ENCODE measurements around the gene SH3GLB1. TPM values are rescaled to one million over a fixed set of nuclear protein-coding genes. Genes with fewer than 3 reads are reported as not detected.

Gene SH3GLB1
- polyA plus RNA-seq, 1 donor from 2014 or later, result 67.3 TPM

DNA sequence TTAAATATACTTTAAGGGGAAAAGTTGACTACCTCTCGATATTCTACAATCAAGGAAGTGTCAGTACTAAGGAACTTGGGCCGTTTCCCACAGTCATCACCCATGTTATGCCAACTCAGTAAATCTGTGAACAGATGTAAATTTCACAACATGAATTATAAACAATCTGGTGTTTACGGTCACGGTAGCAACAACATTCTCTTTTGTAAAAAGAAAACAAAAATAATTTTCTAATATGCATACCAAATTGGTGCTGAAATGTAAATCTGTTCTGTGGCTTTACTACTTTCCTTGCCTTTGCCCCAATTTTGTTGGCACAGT, 1.2 kb downstream of the SH3GLB1 start:
- Histone ChIP-seq H3K79me2 (replicated peaks; ENCODE audit: insufficient read depth, low read length) (peaks cover 54% of the 10 kb centered on the region), H3K4me3 (ENCODE audit: low read length) (peak overlapping the region; percentile 83), H3F3A (ENCODE audit: insufficient read depth, low read length, poor library complexity, severe bottlenecking) (no peaks in the 10 kb centered on the region), H3K27me3 (ENCODE audit: insufficient read depth, low read depth, low read length) (no peaks in the 10 kb centered on the region), H3K27ac (ENCODE audit: low read length) (peak overlapping the region; percentile 91), H4K20me1 (ENCODE audit: insufficient read depth) (no peaks in the 10 kb centered on the region), H3K9me3 (ENCODE audit: low read length) (no peaks in the 10 kb centered on the region), H3K9me2 (ENCODE audit: insufficient read depth, low read length) (no peaks in the 10 kb centered on the region), H3K9ac (ENCODE audit: low read length) (peak overlapping the region; percentile 91), H2AFZ (ENCODE audit: low read depth, low read length) (no peak overlapping the region), H3K36me3 (ENCODE audit: insufficient read depth, low read length) (no peaks in the 10 kb centered on the region), H3K4me2 (ENCODE audit: low read length) (peak overlapping the region; percentile 95)
- TF ChIP-seq MXI1 (conservative IDR thresholded peaks at IDR 0.05; ENCODE audit: poor library complexity, severe bottlenecking), result no peak
- TF ChIP-seq SMC3 (conservative IDR thresholded peaks at IDR 0.05; ENCODE audit: poor library complexity), result no peak
- TF ChIP-seq TAF1 (IDR thresholded peaks at IDR 0.05; ENCODE audit: low read depth), result no peak
- TF ChIP-seq POLR2AphosphoS5 (IDR thresholded peaks at IDR 0.05), result no peak
- TF ChIP-seq EP300 (conservative IDR thresholded peaks at IDR 0.05; ENCODE audit: poor library complexity, severe bottlenecking), result no peak
- TF ChIP-seq RAD21 (conservative IDR thresholded peaks at IDR 0.05), result no peak
- TF ChIP-seq, protein P1, sequence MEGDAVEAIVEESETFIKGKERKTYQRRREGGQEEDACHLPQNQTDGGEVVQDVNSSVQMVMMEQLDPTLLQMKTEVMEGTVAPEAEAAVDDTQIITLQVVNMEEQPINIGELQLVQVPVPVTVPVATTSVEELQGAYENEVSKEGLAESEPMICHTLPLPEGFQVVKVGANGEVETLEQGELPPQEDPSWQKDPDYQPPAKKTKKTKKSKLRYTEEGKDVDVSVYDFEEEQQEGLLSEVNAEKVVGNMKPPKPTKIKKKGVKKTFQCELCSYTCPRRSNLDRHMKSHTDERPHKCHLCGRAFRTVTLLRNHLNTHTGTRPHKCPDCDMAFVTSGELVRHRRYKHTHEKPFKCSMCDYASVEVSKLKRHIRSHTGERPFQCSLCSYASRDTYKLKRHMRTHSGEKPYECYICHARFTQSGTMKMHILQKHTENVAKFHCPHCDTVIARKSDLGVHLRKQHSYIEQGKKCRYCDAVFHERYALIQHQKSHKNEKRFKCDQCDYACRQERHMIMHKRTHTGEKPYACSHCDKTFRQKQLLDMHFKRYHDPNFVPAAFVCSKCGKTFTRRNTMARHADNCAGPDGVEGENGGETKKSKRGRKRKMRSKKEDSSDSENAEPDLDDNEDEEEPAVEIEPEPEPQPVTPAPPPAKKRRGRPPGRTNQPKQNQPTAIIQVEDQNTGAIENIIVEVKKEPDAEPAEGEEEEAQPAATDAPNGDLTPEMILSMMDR (IDR thresholded peaks at IDR 0.05; ENCODE audit: poor library complexity, severe bottlenecking), result no peak
- TF ChIP-seq EZH2 (IDR thresholded peaks at IDR 0.05; ENCODE audit: borderline replicate concordance, insufficient read depth, low read length, poor library complexity, severe bottlenecking), result no peak
- TF ChIP-seq, protein P2, sequence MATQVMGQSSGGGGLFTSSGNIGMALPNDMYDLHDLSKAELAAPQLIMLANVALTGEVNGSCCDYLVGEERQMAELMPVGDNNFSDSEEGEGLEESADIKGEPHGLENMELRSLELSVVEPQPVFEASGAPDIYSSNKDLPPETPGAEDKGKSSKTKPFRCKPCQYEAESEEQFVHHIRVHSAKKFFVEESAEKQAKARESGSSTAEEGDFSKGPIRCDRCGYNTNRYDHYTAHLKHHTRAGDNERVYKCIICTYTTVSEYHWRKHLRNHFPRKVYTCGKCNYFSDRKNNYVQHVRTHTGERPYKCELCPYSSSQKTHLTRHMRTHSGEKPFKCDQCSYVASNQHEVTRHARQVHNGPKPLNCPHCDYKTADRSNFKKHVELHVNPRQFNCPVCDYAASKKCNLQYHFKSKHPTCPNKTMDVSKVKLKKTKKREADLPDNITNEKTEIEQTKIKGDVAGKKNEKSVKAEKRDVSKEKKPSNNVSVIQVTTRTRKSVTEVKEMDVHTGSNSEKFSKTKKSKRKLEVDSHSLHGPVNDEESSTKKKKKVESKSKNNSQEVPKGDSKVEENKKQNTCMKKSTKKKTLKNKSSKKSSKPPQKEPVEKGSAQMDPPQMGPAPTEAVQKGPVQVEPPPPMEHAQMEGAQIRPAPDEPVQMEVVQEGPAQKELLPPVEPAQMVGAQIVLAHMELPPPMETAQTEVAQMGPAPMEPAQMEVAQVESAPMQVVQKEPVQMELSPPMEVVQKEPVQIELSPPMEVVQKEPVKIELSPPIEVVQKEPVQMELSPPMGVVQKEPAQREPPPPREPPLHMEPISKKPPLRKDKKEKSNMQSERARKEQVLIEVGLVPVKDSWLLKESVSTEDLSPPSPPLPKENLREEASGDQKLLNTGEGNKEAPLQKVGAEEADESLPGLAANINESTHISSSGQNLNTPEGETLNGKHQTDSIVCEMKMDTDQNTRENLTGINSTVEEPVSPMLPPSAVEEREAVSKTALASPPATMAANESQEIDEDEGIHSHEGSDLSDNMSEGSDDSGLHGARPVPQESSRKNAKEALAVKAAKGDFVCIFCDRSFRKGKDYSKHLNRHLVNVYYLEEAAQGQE (IDR thresholded peaks at IDR 0.05; ENCODE audit: borderline replicate concordance), result no peak

DNA sequence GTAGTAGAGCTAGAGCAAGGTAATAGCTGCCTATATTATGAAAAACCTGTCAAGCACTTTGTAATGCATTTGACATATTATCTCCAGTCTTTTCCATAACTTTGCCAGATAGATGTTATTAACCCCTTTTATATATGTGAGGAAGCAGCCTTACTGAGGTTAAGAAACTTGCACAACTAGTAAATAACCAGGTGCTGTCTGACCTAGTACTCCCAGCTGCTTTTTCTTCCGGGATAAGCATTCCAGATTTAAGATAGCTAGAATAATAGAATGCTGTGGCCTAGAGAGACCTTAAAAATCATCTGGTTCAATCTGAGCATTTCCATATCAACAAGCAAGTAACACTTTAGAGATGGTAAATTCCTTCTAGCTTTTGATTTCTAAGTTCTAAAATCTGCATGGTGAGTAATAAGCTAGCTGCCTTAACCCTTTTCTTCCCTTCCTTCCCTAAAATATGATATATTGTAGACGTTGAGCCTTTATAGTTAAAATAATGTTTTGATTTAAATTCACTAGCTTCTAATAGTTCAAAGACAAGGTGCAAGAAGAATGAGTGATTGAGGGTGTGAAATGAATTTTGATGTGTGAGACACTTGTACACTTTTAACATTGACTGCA, 1.8 kb downstream of the SH3GLB1 start:
- H2AFZ ChIP-seq (ENCODE audit: low read depth, low read length), result no peak overlapping the region
- no peaks in the 10 kb centered on the region for H3K9me2 ChIP-seq (ENCODE audit: insufficient read depth, low read length)
- peak overlapping the region; percentile 91 for H3K9ac ChIP-seq (ENCODE audit: low read length)
- peak overlapping the region; percentile 83 for H3K4me3 ChIP-seq (ENCODE audit: low read length)
- H3K27ac ChIP-seq (ENCODE audit: low read length), result peak overlapping the region; percentile 91
- peak overlapping the region; percentile 95 for H3K4me2 ChIP-seq (ENCODE audit: low read length)
- TF ChIP-seq, protein P1 (IDR thresholded peaks at IDR 0.05; ENCODE audit: poor library complexity, severe bottlenecking), result no peak
- TF ChIP-seq, protein P2 (IDR thresholded peaks at IDR 0.05; ENCODE audit: borderline replicate concordance), result no peak
- no peak for TF ChIP-seq TAF1 (IDR thresholded peaks at IDR 0.05; ENCODE audit: low read depth)
- TF ChIP-seq RAD21 (conservative IDR thresholded peaks at IDR 0.05), result no peak
- TF ChIP-seq EP300 (conservative IDR thresholded peaks at IDR 0.05; ENCODE audit: poor library complexity, severe bottlenecking), result no peak
- no peak for TF ChIP-seq EZH2 (IDR thresholded peaks at IDR 0.05; ENCODE audit: borderline replicate concordance, insufficient read depth, low read length, poor library complexity, severe bottlenecking)
- no peak for TF ChIP-seq SMC3 (conservative IDR thresholded peaks at IDR 0.05; ENCODE audit: poor library complexity)
- TF ChIP-seq POLR2AphosphoS5 (IDR thresholded peaks at IDR 0.05), result no peak
- no peak for TF ChIP-seq MXI1 (conservative IDR thresholded peaks at IDR 0.05; ENCODE audit: poor library complexity, severe bottlenecking)
- H3F3A ChIP-seq (ENCODE audit: insufficient read depth, low read length, poor library complexity, severe bottlenecking), result no peaks in the 10 kb centered on the region
- no peaks in the 10 kb centered on the region for H4K20me1 ChIP-seq (ENCODE audit: insufficient read depth)
- H3K36me3 ChIP-seq (ENCODE audit: insufficient read depth, low read length), result no peaks in the 10 kb centered on the region
- no peaks in the 10 kb centered on the region for H3K9me3 ChIP-seq (ENCODE audit: low read length)
- H3K79me2 ChIP-seq (replicated peaks; ENCODE audit: insufficient read depth, low read length), result peaks cover 59% of the 10 kb centered on the region
- H3K27me3 ChIP-seq (ENCODE audit: insufficient read depth, low read depth, low read length), result no peaks in the 10 kb centered on the region
